ENCODE data around the gene TRAF4.

TRAF4 gene

GRCh38 chr17:28716740-28717577, 26.9 kb upstream of the TRAF4 start:
- no peak for TF ChIP-seq CTCF (conservative IDR thresholded peaks at IDR 0.05)
- no peak for TF ChIP-seq ZFX (IDR thresholded peaks at IDR 0.05)
- no peak overlapping the region for H3K27ac ChIP-seq

GRCh38 chr17:28717578-28718332, 26.1 kb upstream of the TRAF4 start, which contains the start of gene RAB34:
Gene RAB34 (minus strand): TSS chr17:28717868. CDS start chr17:28717266, 602 bp downstream.
- peak within 1 kb of the TSS; percentile 98 for H3K27ac ChIP-seq
- TF ChIP-seq ZFX (IDR thresholded peaks at IDR 0.05) (no peak), CTCF (conservative IDR thresholded peaks at IDR 0.05) (no peak)

GRCh38 chr17:28718333-28719020, 25.3 kb upstream of the TRAF4 start:
- H3K27ac ChIP-seq: peak overlapping the region; percentile 98
- TF ChIP-seq ZFX (IDR thresholded peaks at IDR 0.05) (no peak), CTCF (conservative IDR thresholded peaks at IDR 0.05) (no peak)

GRCh38 chr17:28719021-28719433, 24.8 kb upstream of the TRAF4 start:
- TF ChIP-seq ZFX (IDR thresholded peaks at IDR 0.05): no peak
- H3K27ac ChIP-seq: peak overlapping the region; percentile 98

GRCh38 chr17:28720247-28720996, 23.4 kb upstream of the TRAF4 start:
- TF ChIP-seq CTCF (conservative IDR thresholded peaks at IDR 0.05) (no peak; the same call in 1 of the 2 replicates), ZFX (IDR thresholded peaks at IDR 0.05) (peak; percentile 64; the same call in 1 of the 2 replicates)

GRCh38 chr17:28720997-28721329, 22.8 kb upstream of the TRAF4 start:
- H3K27ac ChIP-seq: peak overlapping the region; percentile 98

More at GRCh38 chr17:28720247-28720996, 23.4 kb upstream of the TRAF4 start:
- peak overlapping the region; percentile 98 for H3K27ac ChIP-seq

- peak overlapping the region; percentile 98 for H3K27ac ChIP-seq
- TF ChIP-seq ZFX (IDR thresholded peaks at IDR 0.05) (no peak), CTCF (conservative IDR thresholded peaks at IDR 0.05) (no peak)
Observed at GRCh38 chr17:28722417-28723158, 21.2 kb upstream of the TRAF4 start.
